Activated B cell treated with CpG ODN at 0.5 μM for 24 hours (primary cell): ENCODE data around the gene LAX1. TPM values are rescaled to one million over a fixed set of nuclear protein-coding genes. Genes with fewer than 3 reads are reported as not detected.

Source experiments
- ATAC-seq: fragments of 200-7000 bp; cut with Tn5 transposase; one replicate; pipeline ENCODE4 v1.10.0; 2021; ENCODE audit warnings: low read depth, mild to moderate bottlenecking, moderate library complexity
- CTCF ChIA-PET: fragments of 350-600 bp; sonication (Branson Sonifier 250); formaldehyde crosslinking; loops from one replicate; lab custom pipeline; 2021; ENCODE audit warnings: antibody characterized with exemption; lab: Charles Lee
- POLR2A ChIA-PET: fragments of 350-600 bp; sonication (Branson Sonifier 250); formaldehyde crosslinking; loops from one replicate; lab custom pipeline; 2021; ENCODE audit warnings: antibody characterized with exemption; lab: Charles Lee
- DNase-seq: peaks from one replicate; pipeline ENCODE4 v3.0.0; 2022
- H3K27ac Mint-ChIP-seq: one replicate; pipeline ENCODE4 v1.8.0; 2020; ENCODE audit warnings: mixed read lengths
- H3K27me3 Mint-ChIP-seq: one replicate; pipeline ENCODE4 v1.8.0; 2021; ENCODE audit warnings: mixed read lengths
- H3K36me3 Mint-ChIP-seq: one replicate; pipeline ENCODE4 v1.8.0; 2021; ENCODE audit warnings: low read depth, mixed read lengths
- H3K4me1 Mint-ChIP-seq: one replicate; pipeline ENCODE4 v1.8.0; 2021; ENCODE audit warnings: mixed read lengths
- H3K4me3 Mint-ChIP-seq: one replicate; pipeline ENCODE4 v1.8.0; 2020; ENCODE audit warnings: mild to moderate bottlenecking, mixed read lengths
- H3K9me3 Mint-ChIP-seq: one replicate; pipeline ENCODE4 v1.8.0; 2020; ENCODE audit warnings: mixed read lengths
- intact Hi-C: fragments of 100-400 bp; cut with micrococcal nuclease; formaldehyde crosslinking; loops from one replicate; pipeline ENCODE4 v1.15.1; 2024
- total RNA-seq: library from RNA; stranded (reverse); gene quantifications from 2 replicates; pipeline ENCODE4 v1.2.3, GENCODE V29; 2022
- TF ChIP-seq, protein P1 (sequence below): fragments of 200-600 bp; IDR thresholded peaks from one replicate; pipeline ENCODE4 v1.8.0; 2022; ENCODE audit warnings: antibody characterized with exemption, mild to moderate bottlenecking

LAX1 gene
- total RNA-seq, 1 donor from 2014 or later = 13.5 TPM

DNA sequence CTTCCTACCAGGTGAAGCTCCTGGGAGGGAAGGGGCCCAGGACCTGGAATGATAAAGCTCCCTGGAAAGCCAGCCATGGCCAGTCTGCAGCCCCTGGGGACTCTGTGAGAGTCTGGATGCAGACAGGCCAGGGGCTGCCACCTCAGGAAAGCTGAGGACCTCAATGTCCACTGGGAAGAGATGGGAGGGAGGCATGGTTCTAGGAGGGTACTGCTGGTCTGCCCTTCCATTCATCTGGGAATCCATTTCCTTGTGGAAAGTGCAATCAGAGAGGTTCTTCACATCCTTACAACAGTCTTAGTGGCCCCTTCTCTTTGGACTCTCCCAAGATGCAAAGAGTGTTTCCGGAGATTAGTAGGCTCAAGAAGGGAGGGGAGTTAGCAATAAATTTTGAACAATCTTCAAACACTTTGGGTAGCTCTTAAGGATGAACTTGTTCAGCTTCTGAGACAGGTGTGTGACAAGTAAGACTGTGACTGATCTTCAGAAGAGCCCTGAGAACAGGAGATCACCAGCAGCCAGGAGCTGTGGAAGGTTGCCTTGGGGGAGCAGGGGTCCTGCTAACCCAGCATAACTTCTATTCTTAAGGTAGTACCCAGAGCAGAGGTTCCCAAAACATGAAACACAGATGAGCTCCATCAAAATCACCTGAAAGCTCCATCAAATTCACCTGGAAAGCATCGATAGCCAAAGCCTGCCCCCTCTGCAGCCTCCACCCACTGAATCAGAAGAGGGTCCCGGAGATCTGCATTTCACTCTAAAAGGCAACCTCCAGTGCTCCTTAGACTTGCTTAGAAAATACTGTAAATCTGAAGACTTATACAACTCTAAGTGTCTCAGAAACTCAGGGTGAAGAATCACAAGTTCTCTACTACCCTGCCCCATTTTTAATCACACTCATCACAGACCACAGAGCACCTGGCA, 616 bp upstream of the LAX1 start:
- H3K27me3 Mint-ChIP-seq = no peaks in the 10 kb centered on the region
- H3K4me3 Mint-ChIP-seq = peak overlapping the region; percentile 91
- POLR2A ChIA-PET = interaction anchor here (0.6 to 3.2 kb wide), 10 partner anchors 10 to 497 kb away, joined by 3 to 32 read pairs (median 4); partner anchors contain the start of gene ATP2B4
- TF ChIP-seq, protein P1, sequence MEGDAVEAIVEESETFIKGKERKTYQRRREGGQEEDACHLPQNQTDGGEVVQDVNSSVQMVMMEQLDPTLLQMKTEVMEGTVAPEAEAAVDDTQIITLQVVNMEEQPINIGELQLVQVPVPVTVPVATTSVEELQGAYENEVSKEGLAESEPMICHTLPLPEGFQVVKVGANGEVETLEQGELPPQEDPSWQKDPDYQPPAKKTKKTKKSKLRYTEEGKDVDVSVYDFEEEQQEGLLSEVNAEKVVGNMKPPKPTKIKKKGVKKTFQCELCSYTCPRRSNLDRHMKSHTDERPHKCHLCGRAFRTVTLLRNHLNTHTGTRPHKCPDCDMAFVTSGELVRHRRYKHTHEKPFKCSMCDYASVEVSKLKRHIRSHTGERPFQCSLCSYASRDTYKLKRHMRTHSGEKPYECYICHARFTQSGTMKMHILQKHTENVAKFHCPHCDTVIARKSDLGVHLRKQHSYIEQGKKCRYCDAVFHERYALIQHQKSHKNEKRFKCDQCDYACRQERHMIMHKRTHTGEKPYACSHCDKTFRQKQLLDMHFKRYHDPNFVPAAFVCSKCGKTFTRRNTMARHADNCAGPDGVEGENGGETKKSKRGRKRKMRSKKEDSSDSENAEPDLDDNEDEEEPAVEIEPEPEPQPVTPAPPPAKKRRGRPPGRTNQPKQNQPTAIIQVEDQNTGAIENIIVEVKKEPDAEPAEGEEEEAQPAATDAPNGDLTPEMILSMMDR = no peak
- H3K9me3 Mint-ChIP-seq = no peaks in the 10 kb centered on the region
- intact Hi-C loops = loop anchor here (1.0 to 2.0 kb wide), 3 partner anchors 10 to 31 kb away; partner anchors contain the start of genes ZBED6 and ZC3H11A
- CTCF ChIA-PET = interaction anchor here (1.0 to 2.2 kb wide), 3 partner anchors 9 to 62 kb away, joined by 3 to 8 read pairs (median 7); no protein-coding TSS in a partner anchor
- H3K27ac Mint-ChIP-seq = peak overlapping the region; percentile 99
- peaks cover 12% of the 10 kb centered on the region for H3K36me3 Mint-ChIP-seq
- H3K4me1 Mint-ChIP-seq = peaks cover 37% of the 10 kb centered on the region
- no peak for ATAC-seq
- DNase-seq = no peak

DNA sequence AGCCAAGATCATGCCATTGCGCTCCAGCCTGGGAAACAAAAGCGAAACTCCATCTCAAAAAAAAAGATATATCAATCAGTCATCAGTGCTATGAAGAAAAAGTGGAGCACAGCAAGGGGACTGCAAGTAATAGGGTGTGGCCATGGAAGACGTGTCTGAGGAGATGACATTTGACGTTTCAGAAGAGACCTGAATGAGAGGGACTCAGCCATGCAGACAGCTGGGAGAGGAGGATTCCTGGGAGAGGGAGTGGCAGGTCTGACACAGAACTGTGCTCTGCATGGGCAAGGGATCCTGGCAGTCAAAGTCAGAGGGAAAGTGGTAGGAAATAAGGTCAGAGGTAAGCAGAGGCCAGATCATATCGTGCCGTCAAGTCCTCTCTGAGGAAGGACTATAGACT, 3.3 kb downstream of the LAX1 start:
- ATAC-seq = no peak
- Mint-ChIP-seq H3K27ac (peak overlapping the region; percentile 19), H3K4me1 (peaks cover 36% of the 10 kb centered on the region), H3K27me3 (no peaks in the 10 kb centered on the region), H3K4me3 (no peak overlapping the region), H3K9me3 (no peaks in the 10 kb centered on the region), H3K36me3 (peaks cover 31% of the 10 kb centered on the region)
- POLR2A ChIA-PET = no interaction called here
- TF ChIP-seq, protein P1 = no peak
- no peak for DNase-seq
- intact Hi-C loops = no loop called here
- CTCF ChIA-PET = no interaction called here

DNA sequence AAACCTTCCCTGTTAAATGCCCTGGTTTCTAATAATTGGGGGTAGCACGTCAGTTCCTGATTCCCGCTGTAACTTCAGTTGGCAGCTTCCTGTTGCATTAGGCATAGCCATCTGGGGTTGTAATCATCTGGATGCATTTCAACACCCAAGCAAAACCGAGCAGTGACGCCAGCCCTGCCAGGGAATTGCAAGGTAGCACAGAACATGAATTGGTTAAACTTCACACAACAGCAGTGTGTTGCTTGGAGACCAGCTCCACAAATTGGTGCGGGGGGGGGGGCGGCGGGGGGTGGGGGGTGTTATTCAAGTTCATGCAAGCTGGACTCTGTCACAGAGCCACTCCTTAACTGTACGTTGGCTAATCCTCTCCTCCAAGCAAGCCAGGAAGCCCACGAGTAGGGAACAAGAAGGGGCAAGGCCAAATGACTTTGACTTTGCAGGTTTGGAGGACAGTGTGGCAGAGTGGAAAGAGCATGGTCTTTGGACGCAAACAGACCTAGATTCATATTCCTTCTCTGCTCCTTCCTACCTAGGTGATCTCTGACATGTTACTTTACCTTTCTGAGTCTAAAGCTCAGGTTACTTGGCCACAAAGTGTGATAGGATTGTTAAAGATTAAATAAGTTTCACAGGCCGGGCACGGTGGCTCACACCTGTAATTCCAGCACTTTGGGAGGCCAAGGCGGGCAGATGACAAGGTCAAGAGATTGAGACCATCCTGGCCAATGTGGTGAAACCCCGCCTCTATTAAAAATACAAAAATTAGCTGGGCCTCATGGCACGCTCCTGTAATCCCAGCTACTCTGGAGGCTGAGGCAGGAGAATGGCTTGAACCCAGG, 4.7 kb downstream of the LAX1 start:
- ChIA-PET CTCF (no interaction called here), POLR2A (no interaction called here)
- Mint-ChIP-seq H3K36me3 (peaks cover 43% of the 10 kb centered on the region), H3K4me3 (no peak overlapping the region), H3K9me3 (no peaks in the 10 kb centered on the region), H3K27me3 (no peaks in the 10 kb centered on the region), H3K4me1 (peaks cover 23% of the 10 kb centered on the region), H3K27ac (no peak overlapping the region)
- TF ChIP-seq, protein P1 = no peak
- DNase-seq (no peak), ATAC-seq (no peak)
- intact Hi-C loops = no loop called here

DNA sequence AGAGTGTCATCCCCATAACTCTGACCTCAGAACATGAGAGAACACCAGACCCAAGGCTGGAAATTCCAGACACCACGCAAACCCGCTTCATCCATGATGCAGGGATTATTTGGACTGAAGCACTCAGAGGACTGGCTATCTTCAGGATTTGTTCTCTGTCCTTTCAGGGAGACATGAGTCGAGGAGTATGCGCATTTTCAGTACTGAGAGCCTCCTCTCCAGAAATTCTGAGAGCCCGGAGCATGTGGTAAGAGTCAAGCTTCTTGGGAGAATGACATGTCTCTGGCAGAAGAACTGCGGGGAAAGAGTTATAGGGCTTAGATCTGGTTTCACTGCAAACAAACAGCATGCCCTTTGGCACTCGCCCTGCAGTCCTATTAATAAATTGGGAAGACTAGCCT, 6.9 kb downstream of the LAX1 start:
- ChIA-PET CTCF (no interaction called here), POLR2A (interaction anchor here (0.7 kb wide), 2 partner anchors 24 to 35 kb away, joined by 3 to 4 read pairs; no protein-coding TSS in a partner anchor)
- intact Hi-C loops = no loop called here
- TF ChIP-seq, protein P1 = no peak
- Mint-ChIP-seq H3K27ac (no peak overlapping the region), H3K4me1 (peaks cover 19% of the 10 kb centered on the region), H3K4me3 (no peak overlapping the region), H3K27me3 (no peaks in the 10 kb centered on the region), H3K36me3 (peaks cover 54% of the 10 kb centered on the region), H3K9me3 (no peaks in the 10 kb centered on the region)
- DNase-seq = no peak
- no peak for ATAC-seq
